Measurements from ENCODE around the gene SMAD7.

DNA sequence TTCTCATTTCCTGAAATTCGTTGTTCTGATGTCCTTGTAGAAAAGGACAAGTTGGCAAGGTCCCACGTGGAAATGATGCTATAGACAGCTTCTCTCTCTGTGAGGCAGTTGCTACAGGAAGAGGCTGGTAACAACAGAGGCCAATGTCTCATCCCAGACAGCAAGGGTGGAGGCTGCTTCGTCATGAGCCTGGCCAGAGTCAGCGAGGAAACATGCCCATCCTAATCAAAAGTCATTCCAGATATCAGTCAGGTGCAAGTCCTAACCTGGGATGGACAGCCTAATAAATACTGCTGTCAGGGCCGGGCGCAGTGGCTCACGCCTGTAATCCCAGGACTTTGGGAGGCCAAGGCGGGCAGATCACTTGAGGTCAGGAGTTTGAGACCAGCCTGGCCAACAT, 6.4 kb upstream of the SMAD7 start:
- TF ChIP-seq, protein P1, sequence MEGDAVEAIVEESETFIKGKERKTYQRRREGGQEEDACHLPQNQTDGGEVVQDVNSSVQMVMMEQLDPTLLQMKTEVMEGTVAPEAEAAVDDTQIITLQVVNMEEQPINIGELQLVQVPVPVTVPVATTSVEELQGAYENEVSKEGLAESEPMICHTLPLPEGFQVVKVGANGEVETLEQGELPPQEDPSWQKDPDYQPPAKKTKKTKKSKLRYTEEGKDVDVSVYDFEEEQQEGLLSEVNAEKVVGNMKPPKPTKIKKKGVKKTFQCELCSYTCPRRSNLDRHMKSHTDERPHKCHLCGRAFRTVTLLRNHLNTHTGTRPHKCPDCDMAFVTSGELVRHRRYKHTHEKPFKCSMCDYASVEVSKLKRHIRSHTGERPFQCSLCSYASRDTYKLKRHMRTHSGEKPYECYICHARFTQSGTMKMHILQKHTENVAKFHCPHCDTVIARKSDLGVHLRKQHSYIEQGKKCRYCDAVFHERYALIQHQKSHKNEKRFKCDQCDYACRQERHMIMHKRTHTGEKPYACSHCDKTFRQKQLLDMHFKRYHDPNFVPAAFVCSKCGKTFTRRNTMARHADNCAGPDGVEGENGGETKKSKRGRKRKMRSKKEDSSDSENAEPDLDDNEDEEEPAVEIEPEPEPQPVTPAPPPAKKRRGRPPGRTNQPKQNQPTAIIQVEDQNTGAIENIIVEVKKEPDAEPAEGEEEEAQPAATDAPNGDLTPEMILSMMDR (IDR thresholded peaks at IDR 0.05 in 4 of 5, conservative IDR thresholded peaks at IDR 0.05 in 1 of 5): no peak
- no peak for TF ChIP-seq POLR2A (IDR thresholded peaks at IDR 0.05)

Measured in gastrocnemius medialis (tissue), 4 donors.